Breast epithelium (tissue), 4 donors: Measurements from ENCODE around the gene DLK1. TPM values are rescaled to one million over a fixed set of nuclear protein-coding genes. Genes with fewer than 3 reads are reported as not detected.

Source experiments
- DNase-seq, 2 donors: peaks; one replicate each; pipeline ENCODE4 v3.0.0-alpha.2; 2019; ENCODE audit warnings: low spot score in 2 of 2
- H3K27ac ChIP-seq, 2 donors: fragments of 200-600 bp; sonication (generic) in 1 of 2; one replicate each; pipeline ENCODE4 v1.5.1; 2016 to 2019; ENCODE audit warnings: mild to moderate bottlenecking in 1 of 2
- H3K27me3 ChIP-seq, 2 donors: fragments of 200-600 bp; sonication (generic) in 1 of 2; one replicate each; pipeline versions ENCODE4 v1.5.1 to v1.6.0; 2017 to 2019; ENCODE audit warnings: control low read depth in 1 of 2, mild to moderate bottlenecking in 1 of 2
- H3K36me3 ChIP-seq: fragments of 200-600 bp; one replicate; pipeline ENCODE4 v1.5.1; 2019
- H3K4me1 ChIP-seq, 2 donors: fragments of 200-600 bp; sonication (generic); one replicate each; pipeline ENCODE4 v1.5.1; 2016 to 2019; ENCODE audit warnings: control low read depth in 1 of 2
- H3K4me3 ChIP-seq, 3 donors: fragments of 200-600 bp; sonication (generic); 1 replicate in 2 of 3; 2 replicates in 1 of 3; pipeline ENCODE4 v1.5.1; 2016 to 2019; ENCODE audit warnings: mild to moderate bottlenecking in 3 of 3, moderate library complexity in 2 of 3
- H3K9me3 ChIP-seq, 2 donors: fragments of 200-600 bp; sonication (generic) in 1 of 2; one replicate each; pipeline ENCODE4 v1.5.1; 2016 to 2019; ENCODE audit warnings: control low read depth in 1 of 2
- CTCF ChIP-seq, 3 donors: fragments of 450-650 bp; IDR thresholded peaks; one replicate each; pipeline ENCODE4 v1.5.1; 2016 to 2017; ENCODE audit warnings: antibody characterized with exemption in 3 of 3, mild to moderate bottlenecking in 3 of 3, moderate library complexity in 3 of 3
- POLR2A ChIP-seq: fragments of 450-650 bp; IDR thresholded peaks from one replicate; pipeline ENCODE4 v1.6.1; 2016; ENCODE audit warnings: antibody characterized with exemption, mild to moderate bottlenecking, moderate library complexity
- POLR2AphosphoS5 ChIP-seq, 3 donors: sonication (generic); formaldehyde crosslinking; IDR thresholded peaks; one replicate each; pipeline ENCODE4 v1.6.1; 2017; ENCODE audit warnings: antibody characterized with exemption in 3 of 3
- intact Hi-C: fragments of 100-400 bp; cut with DNase I; formaldehyde crosslinking; loops from one replicate; pipeline ENCODE4 v1.15.1; 2023; ENCODE audit warnings: low total_unique reads
- total RNA-seq, 3 donors: library from RNA; depleted of rRNA; stranded (reverse); fragments of >200 nt; gene quantifications; one replicate each; pipeline ENCODE4 v1.1.0, GENCODE V29; 2016

DLK1 gene
- total RNA-seq, 3 donors from 2014 or later = 1.2 to 5.2 TPM; not detected in 1

- H3K4me1 ChIP-seq = no peaks in the 10 kb centered on the region
- no peak overlapping the region for H3K4me3 ChIP-seq
- H3K9me3 ChIP-seq = no peaks in the 10 kb centered on the region
- no peak overlapping the region for H3K27ac ChIP-seq
- intact Hi-C loops = no loop called here
- no peak for DNase-seq
- H3K36me3 ChIP-seq = no peaks in the 10 kb centered on the region
- TF ChIP-seq POLR2AphosphoS5 (IDR thresholded peaks at IDR 0.05) = no peak
- TF ChIP-seq CTCF (IDR thresholded peaks at IDR 0.05) = no peak
- no peak for TF ChIP-seq POLR2A
- peaks cover 0 to 30% of the 10 kb centered on the region in 2 donors for H3K27me3 ChIP-seq
These were observed 6.6 kb downstream of the DLK1 start for GRCh38 chr14:100733152-100733850.

DNA sequence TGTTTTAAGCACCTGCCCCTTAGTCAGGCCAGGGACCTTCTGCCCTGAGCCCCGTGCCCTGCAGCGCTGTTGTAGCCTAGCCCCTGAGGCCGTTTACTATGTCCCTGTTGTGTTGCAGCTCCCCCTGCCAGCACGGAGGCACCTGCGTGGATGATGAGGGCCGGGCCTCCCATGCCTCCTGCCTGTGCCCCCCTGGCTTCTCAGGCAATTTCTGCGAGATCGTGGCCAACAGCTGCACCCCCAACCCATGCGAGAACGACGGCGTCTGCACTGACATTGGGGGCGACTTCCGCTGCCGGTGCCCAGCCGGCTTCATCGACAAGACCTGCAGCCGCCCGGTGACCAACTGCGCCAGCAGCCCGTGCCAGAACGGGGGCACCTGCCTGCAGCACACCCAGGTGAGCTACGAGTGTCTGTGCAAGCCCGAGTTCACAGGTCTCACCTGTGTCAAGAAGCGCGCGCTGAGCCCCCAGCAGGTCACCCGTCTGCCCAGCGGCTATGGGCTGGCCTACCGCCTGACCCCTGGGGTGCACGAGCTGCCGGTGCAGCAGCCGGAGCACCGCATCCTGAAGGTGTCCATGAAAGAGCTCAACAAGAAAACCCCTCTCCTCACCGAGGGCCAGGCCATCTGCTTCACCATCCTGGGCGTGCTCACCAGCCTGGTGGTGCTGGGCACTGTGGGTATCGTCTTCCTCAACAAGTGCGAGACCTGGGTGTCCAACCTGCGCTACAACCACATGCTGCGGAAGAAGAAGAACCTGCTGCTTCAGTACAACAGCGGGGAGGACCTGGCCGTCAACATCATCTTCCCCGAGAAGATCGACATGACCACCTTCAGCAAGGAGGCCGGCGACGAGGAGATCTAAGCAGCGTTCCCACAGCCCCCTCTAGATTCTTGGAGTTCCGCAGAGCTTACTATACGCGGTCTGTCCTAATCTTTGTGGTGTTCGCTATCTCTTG lies 7.6 kb downstream of the DLK1 start:
- H3K4me3 ChIP-seq = no peak overlapping the region
- H3K9me3 ChIP-seq = no peaks in the 10 kb centered on the region
- H3K27ac ChIP-seq = no peak overlapping the region
- intact Hi-C loops = no loop called here
- no peaks in the 10 kb centered on the region for H3K4me1 ChIP-seq
- peak in 1 of 2 donors; percentile 42 for DNase-seq
- peaks cover 0 to 20% of the 10 kb centered on the region in 2 donors for H3K27me3 ChIP-seq
- no peaks in the 10 kb centered on the region for H3K36me3 ChIP-seq
- TF ChIP-seq POLR2A (no peak), POLR2AphosphoS5 (IDR thresholded peaks at IDR 0.05) (no peak), CTCF (IDR thresholded peaks at IDR 0.05) (no peak)

- peak in 1 of 2 donors; percentile 17 for DNase-seq
- Histone ChIP-seq H3K27ac (no peak overlapping the region), H3K9me3 (no peaks in the 10 kb centered on the region), H3K27me3 (peaks cover 0 to 11% of the 10 kb centered on the region in 2 donors), H3K36me3 (no peaks in the 10 kb centered on the region), H3K4me3 (no peak overlapping the region), H3K4me1 (no peaks in the 10 kb centered on the region)
- intact Hi-C loops = no loop called here
- TF ChIP-seq CTCF (IDR thresholded peaks at IDR 0.05) (no peak), POLR2AphosphoS5 (IDR thresholded peaks at IDR 0.05) (no peak), POLR2A (no peak)
These were observed 8.6 kb downstream of the DLK1 start for GRCh38 chr14:100735271-100735670.

- DNase-seq = peak in 1 of 2 donors; percentile 43
- H3K9me3 ChIP-seq = no peaks in the 10 kb centered on the region
- no peak for TF ChIP-seq CTCF (IDR thresholded peaks at IDR 0.05)
- TF ChIP-seq POLR2AphosphoS5 (IDR thresholded peaks at IDR 0.05) = no peak
- TF ChIP-seq POLR2A = no peak
- H3K27me3 ChIP-seq = peaks cover 0 to under 1% of the 10 kb centered on the region in 2 donors
- no peak overlapping the region for H3K27ac ChIP-seq
- no peaks in the 10 kb centered on the region for H3K36me3 ChIP-seq
- intact Hi-C loops = no loop called here
- no peak overlapping the region for H3K4me3 ChIP-seq
- no peaks in the 10 kb centered on the region for H3K4me1 ChIP-seq
These were observed 9.8 kb downstream of the DLK1 start for GRCh38 chr14:100736269-100737180.
